Kidney capillary endothelial cell (primary cell): Measurements from ENCODE around the gene ADCY3.
"Not testable (repeated sequence)": the region's sequence is repeated elsewhere in the genome, so short reads cannot be mapped to it uniquely, and the experiment has no call there.

Experiments
- DNase-seq: peaks from one replicate; pipeline ENCODE4 v3.0.0-alpha.2; 2018; ENCODE audit warnings: low spot score

ADCY3 gene

DNA sequence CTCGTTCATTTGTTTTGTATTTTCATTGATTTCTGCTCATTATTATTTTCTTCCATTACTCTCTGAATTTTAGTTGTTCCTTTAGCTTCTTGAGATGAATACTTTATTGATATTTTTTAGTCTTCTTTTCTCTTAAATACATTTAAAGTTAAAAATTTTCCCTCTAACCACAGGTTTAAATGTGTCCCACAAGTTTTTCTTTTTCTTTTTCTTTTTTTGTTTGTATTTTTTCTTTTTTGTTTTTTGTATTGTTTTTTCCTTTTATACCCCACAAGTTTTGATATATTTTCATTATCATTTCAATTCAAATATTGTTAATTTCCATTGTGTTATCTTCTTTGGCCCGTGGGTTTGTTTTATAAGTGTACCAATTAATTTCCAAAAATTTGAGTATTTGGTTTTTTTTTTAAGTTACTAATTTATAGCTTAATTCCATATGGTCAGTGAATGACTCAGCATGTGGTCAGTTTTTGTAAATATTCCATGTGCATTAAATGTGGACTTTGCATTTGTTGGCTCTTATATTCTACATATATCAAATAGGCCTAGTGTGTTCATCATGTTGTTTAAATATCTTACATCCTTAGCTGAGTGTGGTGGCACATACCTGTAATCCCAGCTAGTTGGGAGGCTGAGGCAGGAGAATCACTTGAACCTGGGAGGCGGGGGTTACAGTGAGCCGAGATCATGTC, 110.6 kb downstream of the ADCY3 start:
- no peak for DNase-seq

DNA sequence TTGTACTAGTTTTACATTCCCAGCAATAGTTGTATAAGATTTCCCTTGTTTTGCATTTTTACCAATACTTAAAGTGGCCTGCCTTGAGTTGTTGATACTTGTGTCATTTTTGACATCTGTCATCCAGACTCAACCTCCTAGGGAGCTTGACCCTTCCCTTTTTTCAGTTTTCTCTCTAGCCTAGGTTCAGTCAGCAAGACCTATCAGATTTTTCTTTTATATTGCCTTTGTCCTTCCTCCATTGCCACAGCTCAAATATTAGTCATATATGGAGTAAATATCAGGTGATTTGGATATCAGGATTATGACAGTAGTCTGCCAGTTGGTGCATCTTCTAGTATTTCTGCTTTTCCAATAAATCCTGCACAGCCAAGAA, 113.4 kb downstream of the ADCY3 start:
- DNase-seq: no peak

DNA sequence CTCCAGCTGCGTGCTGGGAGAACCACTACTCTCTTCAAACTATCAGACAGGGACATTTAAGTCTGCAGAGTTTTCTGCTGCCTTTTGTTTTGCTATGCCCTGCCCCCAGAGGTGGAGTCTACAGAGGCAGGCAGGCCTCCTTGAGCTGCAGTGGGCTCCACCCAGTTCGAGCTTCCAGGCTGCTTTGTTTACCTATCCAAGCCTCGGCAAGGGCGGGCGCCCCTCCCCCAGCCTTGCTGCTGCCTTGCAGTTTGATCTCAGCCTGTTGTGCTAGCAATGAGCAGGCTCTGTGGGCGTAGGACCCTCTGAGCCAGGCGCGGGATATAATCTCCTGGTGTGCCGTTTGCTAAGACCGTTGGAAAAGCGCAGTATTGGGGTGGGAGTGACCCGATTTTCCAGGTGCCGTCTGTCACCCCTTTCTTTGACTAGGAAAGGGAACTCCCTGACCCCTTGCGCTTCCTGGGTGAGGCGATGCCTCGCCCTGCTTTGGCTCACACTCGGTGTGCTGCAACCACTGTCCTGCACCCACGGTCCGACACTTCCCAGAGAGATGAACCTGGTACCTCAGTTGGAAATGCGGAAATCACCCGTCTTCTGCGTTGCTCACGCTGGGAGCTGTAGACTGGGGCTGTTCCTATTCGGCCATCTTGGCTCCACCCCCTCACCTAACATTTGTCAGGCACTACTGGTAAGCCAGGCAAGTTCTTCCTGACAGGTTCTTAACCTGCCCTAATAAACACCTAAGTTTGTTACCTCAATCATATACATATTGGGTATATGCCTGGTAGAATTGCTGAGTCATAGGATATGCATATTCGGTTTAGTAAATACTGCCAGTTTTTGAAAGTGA, 114.0 kb downstream of the ADCY3 start:
- not testable (repeated sequence) for DNase-seq

DNA sequence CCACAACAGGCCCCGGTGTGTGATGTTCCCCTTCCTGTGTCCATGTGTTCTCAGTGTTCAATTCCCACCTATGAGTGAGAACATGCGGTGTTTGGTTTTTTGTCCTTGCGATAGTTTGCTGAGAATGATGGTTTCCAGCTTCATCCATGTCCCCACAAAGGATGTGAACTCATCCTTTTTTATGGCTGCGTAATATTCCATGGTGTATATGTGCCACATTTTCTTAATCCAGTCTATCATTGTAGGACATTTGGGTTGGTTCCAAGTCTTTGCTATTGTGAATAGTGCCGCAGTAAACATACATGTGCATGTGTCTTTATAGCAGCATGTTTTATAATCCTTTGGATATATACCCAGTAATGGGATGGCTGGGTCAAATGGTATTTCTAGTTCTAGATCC, 119.5 kb downstream of the ADCY3 start:
- DNase-seq: not testable (repeated sequence)

DNA sequence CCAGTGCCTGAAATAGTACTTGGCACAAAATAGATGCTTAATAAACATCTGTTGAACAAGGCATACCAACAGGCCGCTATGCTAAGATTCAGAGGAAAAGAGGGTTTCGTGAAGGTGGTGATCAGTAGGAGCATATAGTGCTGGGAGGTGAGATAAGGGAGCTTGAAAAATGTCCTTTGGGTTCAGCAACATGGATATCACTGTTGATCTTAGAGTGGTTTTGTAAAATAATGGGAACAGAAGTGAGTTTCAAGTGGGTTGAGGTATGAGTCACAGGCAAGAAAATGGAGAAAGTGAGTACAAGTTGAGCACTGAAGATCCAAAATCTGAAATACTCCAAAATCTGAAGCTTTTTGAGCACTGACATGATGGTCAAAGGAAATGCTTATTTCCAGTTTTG, 122.4 kb downstream of the ADCY3 start:
- DNase-seq: no peak

DNA sequence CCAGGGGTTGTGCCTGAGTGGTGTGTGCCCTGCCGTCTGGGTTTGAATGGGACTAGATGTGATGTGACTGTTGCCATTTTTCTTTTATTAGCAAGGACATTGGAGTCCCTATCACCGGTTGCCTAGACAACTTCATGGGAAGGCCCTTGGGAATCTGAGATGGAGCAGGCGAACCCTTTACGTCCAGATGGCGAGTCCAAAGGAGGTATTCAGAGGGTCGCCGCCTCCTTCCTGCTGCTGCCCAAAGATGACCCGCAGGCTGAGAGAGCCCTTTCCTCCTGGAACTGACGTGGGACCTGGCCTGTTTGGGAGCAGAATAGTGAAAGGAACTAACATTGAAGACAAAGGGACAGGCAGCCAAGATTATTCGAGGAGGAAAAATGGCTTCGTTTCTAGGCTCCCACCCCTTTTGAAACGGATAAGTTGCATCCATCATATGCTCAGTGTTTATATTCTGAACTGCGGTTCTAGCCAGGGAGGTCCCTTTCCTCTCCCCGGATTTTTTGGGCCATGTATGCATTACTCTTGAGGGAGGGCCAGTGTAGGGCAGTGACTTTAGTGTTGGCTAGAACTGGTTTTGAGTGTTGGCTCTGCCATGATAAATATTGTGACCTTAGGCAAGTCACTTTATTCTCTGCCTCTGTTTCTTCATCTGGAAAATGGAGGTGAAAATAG, 126.1 kb downstream of the ADCY3 start:
- no peak for DNase-seq

DNA sequence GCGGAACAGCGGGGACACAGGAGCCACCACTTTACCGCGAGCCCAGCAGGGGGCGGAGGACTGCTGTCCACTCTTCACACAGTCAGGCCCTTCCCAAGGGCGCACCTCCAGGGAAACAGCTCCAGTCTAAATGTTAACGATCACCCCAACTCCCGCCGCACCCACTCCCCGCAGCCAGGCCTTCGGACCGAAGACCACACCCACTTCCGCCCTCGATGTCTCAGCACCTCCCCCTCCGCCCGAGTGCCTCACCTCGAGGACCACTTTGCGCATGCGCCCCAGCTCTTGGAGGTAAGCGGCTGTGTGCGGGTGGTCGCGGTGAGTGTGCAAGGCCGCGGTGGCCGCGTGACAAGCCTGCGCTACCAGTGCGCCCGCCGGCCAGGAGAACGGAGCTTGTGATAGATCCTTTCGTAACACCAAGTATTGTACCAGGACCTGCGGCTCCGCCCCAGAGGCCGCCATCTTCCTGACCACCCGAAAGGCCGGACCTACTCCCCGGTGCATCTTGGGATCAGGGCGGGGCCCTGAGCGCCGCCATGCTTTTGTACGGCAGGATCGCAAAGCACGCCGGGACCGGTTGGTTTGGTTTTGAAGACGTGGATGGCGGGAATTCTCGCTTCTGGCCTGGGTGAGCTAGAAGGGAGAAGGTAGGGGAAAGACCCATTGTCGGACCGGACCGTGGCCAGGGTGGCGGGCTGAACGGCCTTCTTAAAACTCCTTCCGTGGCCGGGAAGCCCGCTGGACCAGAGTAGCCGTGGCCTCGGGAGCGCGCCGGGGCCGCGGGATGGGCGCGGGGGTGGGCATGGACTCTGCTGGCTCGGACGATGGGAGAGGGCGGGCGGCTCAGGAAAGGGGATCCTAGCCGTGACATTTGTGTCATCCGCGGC, 126.9 kb downstream of the ADCY3 start, which contains the start of the genes CENPO and PTRHD1:
Gene CENPO (plus strand): TSS at position 552 of the 887 bp plus-strand sequence. CDS start 495 bp downstream, outside the sequence.
Gene PTRHD1 (minus strand): TSS at position 518 of the 887 bp plus-strand sequence. CDS start 14 bp downstream, at position 504.
- DNase-seq: peak; percentile 94

DNA sequence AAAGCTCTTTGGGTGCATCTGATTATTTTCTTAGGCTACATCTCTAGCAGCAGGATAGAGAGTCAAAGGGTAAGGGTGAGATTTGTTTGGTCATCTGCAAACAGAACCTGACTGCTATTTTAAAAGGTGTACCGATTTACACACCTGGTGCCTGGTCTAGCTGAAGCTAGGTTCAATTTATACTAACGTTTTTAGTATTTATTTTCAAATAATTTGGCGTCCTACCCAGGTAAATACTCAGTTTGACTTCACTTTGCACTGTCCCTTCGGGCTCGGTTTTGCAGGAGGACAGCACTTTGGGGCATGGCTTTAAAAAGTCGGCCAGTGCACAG, 127.5 kb downstream of the ADCY3 start:
- no peak for DNase-seq

DNA sequence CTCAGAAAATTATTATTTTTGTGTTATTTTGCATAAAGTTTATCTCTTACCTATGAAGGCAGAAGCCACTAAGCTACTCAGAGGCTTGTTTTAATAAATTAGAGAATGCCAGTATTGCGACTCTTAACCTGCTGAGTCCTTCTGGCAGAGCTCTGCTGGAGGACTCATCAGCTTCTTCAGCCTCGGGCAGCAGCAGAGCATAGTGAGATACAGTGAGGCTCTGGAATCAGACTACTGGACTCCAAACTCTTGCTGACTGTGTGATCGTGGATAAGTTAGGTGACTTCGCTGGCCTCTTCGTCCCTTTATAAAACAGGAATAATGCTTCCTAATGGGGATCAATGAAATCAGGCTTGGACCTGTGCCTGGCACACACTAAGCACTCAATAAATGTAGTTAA, 128.6 kb downstream of the ADCY3 start:
- no peak for DNase-seq

DNA sequence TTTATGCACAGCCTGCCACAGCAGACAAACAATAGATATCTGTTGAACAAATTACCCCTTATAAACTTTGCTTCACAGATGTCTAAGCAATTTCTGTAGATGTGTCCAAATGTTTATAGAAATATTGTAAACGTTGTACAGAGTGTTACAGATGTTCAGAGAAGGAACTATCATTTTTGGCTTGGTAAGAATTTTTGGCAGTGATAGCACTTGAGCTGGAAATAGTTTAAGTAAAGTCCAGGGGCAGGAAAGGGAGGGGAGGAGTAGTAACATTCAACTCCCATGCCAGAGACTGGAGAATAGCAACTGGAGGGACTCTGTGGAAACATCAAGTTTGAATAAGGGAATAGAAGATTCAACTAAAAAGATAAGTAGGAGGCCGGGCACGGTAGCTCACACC, 131.2 kb downstream of the ADCY3 start:
- no peak for DNase-seq

DNA sequence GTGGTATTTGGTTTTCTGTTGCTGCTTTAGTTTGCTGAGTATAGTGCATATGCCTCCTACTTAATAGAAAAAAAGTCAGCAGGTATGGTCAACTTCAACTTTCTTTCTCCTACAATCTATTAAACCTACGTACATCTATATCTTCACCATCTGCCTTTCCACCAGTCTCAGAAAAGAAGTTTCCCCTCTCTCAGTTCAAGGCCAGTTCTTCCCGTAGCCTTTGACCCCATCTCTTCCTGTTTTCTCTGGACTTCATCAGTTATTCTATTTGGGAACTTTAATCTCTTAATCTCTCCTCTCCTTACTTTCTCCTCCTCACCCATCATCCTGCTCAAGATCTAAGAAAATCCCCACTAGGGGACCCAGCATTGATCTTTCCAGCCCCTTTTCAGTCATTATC, 132.5 kb downstream of the ADCY3 start:
- DNase-seq: no peak

DNA sequence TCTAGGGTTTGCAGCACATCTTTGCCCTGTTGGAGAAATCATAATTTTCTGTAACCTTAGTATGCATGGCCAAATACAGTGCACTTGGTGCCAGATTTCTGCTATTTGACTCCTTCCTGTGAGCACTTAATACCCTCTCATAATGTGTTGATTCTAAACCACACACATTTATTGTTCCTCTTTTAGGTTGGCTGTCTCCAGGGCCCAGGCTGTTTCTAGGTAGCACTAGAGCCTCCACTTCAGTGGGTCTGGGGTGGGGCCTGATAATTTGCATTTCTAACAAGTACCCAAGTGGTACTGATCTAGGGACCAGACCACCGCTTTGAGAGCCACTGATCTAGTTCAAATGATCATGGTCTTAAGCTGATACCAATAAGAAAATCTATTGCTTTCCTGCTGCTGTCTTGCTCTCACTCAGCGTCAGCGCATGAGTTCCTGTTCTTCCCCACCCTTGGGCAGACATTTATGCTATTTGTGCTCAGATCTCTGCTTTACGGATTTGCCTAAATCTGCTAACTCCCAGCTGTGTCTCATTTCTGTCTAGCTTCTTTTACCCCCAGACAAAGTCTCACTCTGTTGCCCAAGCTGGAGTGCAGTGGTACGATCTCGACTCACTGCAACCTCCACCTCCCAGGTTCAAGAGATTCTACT, 134.2 kb downstream of the ADCY3 start:
- no peak for DNase-seq

DNA sequence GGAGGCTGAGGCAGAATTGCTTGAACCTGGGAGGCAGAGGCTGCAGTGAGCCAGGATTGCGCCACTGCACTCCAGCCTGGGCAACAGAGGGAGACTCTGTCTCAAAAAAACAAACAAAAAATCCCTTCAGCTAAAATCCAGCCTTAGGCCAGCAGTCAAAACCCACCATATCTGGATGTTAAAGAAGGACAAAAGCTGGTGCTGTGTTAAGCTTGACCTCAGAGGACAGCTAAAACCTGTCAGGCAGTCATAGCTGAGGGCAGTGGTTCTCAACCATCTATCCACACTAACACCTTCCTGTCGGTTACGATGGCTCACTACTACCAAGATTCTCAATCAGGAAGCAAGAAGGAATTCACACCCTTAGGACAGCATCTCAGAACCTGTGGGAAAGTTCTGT, 136.4 kb downstream of the ADCY3 start:
- no peak for DNase-seq

DNA sequence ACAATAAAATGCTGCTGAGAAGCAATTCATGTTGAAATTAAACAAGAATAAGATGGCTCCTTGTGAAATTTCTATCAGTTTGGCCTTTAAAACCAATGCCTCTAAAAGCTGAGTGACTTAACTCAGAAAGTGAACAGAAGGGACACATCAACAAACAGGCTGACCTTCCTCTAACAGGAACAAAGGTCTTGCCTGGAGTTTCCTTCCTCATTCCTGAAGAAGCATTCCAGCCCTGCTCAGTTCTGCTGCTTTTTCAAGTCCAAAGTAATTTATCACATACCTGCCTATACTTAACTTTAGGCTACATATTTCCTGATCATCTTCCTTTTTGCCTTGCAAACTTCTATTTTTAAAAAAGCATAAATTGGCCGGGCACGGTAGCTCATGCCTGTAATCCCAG, 140.9 kb downstream of the ADCY3 start:
- DNase-seq: no peak

DNA sequence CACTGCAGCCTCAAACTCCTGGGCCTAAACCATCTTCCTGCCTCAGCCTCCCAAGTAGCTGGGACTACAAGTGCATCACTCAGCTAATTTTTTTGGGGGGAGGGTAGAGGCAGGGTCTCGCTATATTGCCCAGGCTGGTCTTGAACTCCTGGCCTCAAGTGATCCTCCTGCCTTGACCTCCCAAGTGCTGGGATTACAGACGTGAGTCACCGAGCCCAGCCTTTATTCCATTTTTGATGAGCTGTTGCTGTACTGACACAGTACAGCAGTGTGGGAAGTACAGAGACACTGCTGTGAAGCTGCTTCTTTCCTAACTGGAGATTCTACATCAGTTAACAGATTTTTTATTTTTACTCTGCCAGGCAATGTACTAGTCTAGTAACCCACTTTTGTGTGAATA, 145.7 kb downstream of the ADCY3 start:
- no peak for DNase-seq

DNA sequence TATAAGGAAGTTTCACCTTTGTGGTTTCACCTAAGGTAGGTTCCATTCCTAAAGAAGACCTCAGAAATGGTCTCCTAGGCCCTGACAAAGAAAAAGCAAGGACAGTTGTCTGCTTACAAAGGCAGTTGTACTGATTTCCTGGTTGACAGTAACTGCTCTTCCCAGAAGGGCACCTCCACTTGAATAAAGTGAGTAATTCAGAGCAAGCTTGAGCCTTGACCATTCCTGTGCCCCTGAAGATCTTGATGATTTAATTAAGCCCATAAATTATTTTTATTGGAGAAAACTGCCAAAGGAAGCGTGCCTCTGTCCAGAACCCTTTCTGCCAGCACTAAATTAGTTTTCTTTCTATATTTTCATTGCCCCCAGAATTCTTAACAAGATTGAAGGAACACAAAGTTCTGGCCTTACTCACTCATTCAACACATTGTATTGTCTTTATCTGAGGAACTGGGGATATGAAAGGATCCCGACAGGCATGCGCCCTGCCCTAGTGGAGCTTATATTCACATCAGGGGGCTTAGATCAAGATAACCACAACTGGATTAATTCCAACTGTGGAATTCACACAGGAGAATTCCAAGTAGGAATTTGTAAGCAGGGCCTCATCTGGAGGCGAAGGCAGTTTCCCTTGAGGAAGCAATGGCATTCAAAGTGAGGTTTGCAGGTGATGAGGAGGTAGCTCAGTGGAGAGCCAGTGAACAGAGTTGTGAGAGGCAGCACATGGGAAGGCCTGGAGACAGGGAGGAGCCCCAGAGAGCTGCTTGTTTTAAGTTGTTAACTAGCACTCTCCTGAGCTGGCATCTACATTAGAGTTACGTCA, 148.1 kb downstream of the ADCY3 start:
- DNase-seq: no peak

DNA sequence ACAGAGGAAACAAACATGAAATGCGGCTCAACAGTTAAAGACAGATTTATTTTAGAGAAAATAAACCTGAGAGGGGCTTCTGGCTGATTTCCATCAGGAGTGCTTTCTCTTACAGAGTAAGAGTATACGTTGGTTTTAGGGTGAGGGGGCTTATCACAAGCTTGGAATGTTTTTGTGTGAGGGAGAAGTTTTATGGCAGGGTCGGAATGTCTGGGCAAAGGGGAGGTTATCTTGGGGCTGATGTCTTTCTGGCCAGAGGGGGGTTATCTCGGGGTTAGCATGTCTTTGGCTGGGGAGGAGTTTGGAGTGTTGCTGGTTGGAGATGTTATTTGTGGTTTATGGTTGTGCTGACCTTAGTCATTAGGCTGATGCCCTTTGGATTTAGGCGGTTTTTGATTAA, 149.0 kb downstream of the ADCY3 start:
- DNase-seq: no peak
